Esophagus muscularis mucosa (tissue), 4 donors: ENCODE measurements around the gene SLC35F3.

Source experiments
- EP300 ChIP-seq: sonication (generic); formaldehyde crosslinking; IDR thresholded peaks from one replicate; pipeline ENCODE4 v1.6.1; 2017; ENCODE audit warnings: antibody characterized with exemption
- POLR2A ChIP-seq: fragments of 450-650 bp; IDR thresholded peaks from one replicate; pipeline ENCODE4 v1.6.1; 2017; ENCODE audit warnings: antibody characterized with exemption, moderate library complexity, mild to moderate bottlenecking, low read depth
- TF ChIP-seq, protein P1 (sequence below), 3 experiments: fragments of 200-600 bp in 2 of 3; fragments of 450-650 bp in 1 of 3; sonication (generic) in 2 of 3; IDR thresholded peaks; one replicate each; pipeline ENCODE4 v1.5.1; 2017 to 2019; ENCODE audit warnings: antibody characterized with exemption in 3 of 3, mild to moderate bottlenecking in 2 of 3, moderate library complexity in 1 of 3

GRCh38 chr1:234106032-234106431 lies 201.6 kb downstream of the SLC35F3 start:
- TF ChIP-seq POLR2A: no peak
- TF ChIP-seq, protein P1, sequence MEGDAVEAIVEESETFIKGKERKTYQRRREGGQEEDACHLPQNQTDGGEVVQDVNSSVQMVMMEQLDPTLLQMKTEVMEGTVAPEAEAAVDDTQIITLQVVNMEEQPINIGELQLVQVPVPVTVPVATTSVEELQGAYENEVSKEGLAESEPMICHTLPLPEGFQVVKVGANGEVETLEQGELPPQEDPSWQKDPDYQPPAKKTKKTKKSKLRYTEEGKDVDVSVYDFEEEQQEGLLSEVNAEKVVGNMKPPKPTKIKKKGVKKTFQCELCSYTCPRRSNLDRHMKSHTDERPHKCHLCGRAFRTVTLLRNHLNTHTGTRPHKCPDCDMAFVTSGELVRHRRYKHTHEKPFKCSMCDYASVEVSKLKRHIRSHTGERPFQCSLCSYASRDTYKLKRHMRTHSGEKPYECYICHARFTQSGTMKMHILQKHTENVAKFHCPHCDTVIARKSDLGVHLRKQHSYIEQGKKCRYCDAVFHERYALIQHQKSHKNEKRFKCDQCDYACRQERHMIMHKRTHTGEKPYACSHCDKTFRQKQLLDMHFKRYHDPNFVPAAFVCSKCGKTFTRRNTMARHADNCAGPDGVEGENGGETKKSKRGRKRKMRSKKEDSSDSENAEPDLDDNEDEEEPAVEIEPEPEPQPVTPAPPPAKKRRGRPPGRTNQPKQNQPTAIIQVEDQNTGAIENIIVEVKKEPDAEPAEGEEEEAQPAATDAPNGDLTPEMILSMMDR (IDR thresholded peaks at IDR 0.05): no peak
- TF ChIP-seq EP300: no peak
